CD4-positive, alpha-beta T cell treated with Interferon gamma for 1 hour (primary cell): ENCODE results near the gene TMEM185A.
"Not testable (repeated sequence)": the region's sequence is repeated elsewhere in the genome, so short reads cannot be mapped to it uniquely, and the experiment has no call there.

Source experiments
- DNase-seq: peaks from one replicate; pipeline ENCODE4 v3.0.0-alpha.2; 2020

TMEM185A gene

DNA sequence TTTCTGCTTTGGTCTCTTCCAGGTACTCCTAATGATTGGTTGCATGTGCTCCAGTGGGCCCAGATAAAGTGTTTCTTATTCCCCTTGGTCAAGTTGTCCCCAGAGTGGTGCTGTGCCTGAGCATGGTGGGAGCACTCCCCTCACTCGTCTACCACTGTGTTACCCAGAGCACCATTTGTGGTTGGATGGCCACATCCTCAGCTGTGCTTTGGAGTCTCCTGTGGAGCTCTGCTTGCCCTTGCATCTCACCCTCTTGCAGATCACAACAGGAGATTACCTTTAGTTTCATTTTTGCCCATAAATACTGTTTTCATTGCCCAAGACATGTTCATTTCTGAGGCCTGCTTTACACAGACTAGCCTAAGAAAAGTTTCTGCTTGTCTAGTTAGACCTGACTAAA lies 81.1 kb downstream of the TMEM185A start:
- DNase-seq = not testable (repeated sequence)

DNA sequence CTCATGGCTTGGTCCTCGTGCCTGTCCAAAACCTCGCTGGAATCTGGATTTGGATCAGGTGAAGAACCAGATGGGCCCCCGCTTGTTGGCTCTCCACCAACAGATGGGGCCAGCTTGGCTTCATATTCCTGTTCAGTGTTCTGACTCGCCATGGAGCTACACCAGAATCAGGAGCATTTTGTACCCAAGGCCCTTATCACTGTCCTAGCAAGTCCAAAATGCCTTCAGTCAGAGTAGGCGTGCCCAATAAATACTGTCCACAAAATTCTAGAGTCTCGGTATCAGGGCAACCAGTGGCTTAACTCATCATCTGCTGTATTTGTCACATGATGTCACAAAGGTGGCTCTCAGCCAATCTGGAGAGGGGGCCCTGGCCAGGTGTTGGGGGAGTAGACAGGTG lies 81.9 kb downstream of the TMEM185A start, which contains the start of gene HSFX3:
TSS of gene HSFX3 (minus strand) at position 224 of the 400 bp plus-strand sequence. CDS start at position 152, 72 bp downstream.
- DNase-seq = not testable (repeated sequence)

DNA sequence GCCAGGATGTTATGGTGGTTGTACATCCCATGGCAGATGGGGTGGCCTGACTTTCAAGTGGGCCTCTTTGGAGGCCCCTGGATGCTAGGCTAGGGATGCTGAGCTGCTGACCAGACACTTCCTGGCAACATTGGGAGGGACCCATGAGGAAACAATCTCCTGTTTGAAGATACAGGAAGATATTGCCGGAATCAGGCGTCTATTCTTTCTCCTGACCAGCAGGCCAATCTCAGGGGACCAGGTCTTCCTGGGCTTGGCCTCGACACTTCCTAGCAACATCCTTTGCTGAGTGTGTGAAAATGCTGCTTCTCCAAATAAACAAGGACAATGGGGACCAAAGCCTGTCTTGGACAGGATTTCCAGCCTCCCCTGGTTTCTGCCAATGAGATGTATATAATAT lies 83.8 kb downstream of the TMEM185A start:
- DNase-seq = not testable (repeated sequence)

DNA sequence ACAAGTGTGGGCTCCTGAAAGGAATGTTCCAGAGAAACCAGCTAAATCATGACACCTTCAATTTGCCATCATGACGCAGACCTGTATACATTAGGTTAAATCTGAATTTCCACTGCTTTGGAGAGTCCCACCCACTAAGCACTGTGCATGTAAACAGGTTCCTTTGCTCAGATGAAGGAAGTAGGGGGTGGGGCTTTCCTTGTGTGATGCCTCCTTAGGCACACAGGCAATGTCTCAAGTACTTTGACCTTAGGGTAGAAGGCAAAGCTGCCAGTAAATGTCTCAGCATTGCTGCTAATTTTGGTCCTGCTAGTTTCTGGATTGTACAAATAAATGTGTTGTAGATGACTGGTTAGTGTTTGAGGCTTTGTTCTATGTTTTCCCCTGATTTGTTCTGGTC lies 84.6 kb downstream of the TMEM185A start:
- not testable (repeated sequence) for DNase-seq
